Measurements from ENCODE around the gene IMP3.

IMP3 gene

GRCh38 chr15:75594276-75594675 lies 45.7 kb downstream of the IMP3 start:
- H3K4me3 ChIP-seq (replicated peaks; ENCODE audit: low read depth, low read length) = no peak overlapping the region
- TF ChIP-seq CTCF (IDR thresholded peaks at IDR 0.05; ENCODE audit: low read length, missing control alignments) = no peak
- DNase-seq (ENCODE audit: low read depth) = no peak

- DNase-seq (ENCODE audit: low read depth) = no peak
- no peak for TF ChIP-seq CTCF (IDR thresholded peaks at IDR 0.05; ENCODE audit: low read length, missing control alignments)
- H3K4me3 ChIP-seq (replicated peaks; ENCODE audit: low read depth, low read length) = no peak overlapping the region
Observed at GRCh38 chr15:75591655-75592364, 48.2 kb downstream of the IMP3 start.

GRCh38 chr15:75590239-75590638 lies 49.8 kb downstream of the IMP3 start:
- no peak overlapping the region for H3K4me3 ChIP-seq (replicated peaks; ENCODE audit: low read depth, low read length)
- TF ChIP-seq CTCF (IDR thresholded peaks at IDR 0.05; ENCODE audit: low read length, missing control alignments) = no peak
- no peak for DNase-seq (ENCODE audit: low read depth)

All from fibroblast of pulmonary artery (primary cell).